GM20431 (cell line): ENCODE results near the gene P2RY6.
"Not testable (repeated sequence)": the region's sequence is repeated elsewhere in the genome, so short reads cannot be mapped to it uniquely, and the experiment has no call there.

Experiments used
- in situ Hi-C: fragments of 300-500 bp; cut with MseI, MboI; formaldehyde crosslinking; loops from one replicate; pipeline ENCODE4 v1.15.0; 2020; ENCODE audit warnings: low sequenced_read_pairs; ENCODE audit not compliant: unreplicated experiment

Gene P2RY6

GRCh38 chr11:73271936-73272679 lies at the start of gene P2RY6:
P2RY6 (plus strand) TSS chr11:73272338; CDS start chr11:73296519, 24,181 bp downstream.
- in situ Hi-C loops = no loop called here

DNA sequence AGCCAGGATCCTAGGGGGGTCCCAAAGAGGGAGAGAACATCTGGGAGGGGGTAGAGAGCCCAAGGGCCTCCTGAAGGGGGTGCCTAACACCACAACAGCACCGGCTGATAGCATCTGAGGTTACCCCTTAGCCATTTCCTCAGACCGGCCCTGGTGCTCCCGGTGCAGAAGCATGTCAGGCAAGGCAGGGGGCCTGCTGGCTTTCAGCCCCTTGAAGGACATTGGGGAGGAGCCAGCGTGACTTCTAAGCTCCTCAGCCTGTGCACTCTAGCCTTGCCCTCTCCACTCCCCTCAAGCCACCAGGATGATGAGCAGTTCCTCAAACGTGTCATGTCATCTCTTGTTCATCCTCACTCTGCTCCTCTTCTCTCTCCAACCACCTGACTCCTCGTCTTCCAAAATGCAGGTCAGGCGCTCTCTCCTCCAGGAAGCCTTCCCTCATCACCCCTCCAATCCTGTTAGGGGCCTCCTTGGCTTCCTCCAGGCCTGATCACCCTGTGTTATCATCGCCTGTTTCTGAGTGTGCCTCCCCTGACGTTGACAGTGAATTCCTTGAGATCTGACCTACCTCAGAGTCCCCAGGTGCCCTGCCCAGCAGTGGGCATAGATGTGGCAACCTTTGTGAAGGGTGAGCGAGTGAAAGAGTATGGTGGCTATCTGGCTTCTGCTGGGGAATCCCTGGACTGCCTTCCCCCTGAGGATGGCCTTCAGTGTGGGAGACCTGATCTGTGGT lies 48.0 kb upstream of the P2RY6 start:
- in situ Hi-C loops = no loop called here

- in situ Hi-C loops = no loop called here
Observed at GRCh38 chr11:73225001-73225686, 47.0 kb upstream of the P2RY6 start.

DNA sequence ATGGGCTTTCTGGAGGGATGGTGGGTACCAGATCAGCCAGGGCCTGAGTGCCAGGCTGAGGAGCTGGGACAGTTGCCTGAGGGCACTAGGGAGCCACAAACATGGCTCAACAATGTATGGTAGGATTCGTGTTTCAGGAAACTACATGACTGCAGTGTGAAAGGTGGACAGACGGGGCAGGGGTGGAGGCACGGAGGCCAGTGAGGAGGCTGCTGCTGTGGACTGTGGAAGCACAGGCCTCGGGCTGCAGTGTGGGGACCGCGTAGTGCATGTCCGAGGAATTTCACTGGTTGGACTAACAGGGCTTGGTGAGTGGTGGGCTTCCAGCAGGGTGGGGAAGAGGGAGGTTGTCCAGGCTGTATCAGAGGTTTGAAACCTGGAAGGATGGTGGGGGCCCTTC lies 46.3 kb upstream of the P2RY6 start:
- in situ Hi-C loops = no loop called here

- in situ Hi-C loops = no loop called here
Observed at GRCh38 chr11:73226297-73227006, 45.7 kb upstream of the P2RY6 start.

DNA sequence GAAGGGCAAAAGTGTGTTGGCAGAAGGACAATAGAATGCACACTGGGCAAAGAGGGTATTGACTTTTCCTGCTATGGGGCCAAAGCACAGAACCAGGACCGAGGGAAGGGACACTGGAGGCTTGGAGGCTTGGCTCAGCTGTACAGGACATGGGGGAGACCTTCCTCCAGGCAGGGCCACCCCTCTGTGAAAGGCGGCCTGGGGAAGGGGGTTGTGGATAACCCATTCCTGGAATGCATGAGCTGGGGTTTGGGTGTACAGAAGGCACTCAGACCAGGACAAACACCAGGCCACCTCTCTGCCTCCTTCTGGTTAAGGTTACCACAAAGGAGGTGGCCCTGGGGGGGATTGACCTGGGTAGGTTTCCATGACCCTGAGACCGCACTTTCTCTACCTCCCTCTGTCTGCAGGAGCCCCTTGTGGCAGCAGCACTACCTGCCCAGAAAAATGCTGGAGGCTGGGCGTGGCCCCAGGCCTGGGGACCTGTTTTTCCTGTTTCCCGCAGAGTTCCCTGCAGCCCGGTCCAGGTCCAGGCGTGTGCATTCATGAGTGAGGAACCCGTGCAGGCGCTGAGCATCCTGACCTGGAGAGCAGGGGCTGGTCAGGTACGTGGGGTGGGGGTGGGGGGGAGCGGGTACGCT lies 44.4 kb upstream of the P2RY6 start:
- in situ Hi-C loops = no loop called here

- in situ Hi-C loops = no loop called here
Observed at GRCh38 chr11:73228268-73229134, 43.6 kb upstream of the P2RY6 start.

DNA sequence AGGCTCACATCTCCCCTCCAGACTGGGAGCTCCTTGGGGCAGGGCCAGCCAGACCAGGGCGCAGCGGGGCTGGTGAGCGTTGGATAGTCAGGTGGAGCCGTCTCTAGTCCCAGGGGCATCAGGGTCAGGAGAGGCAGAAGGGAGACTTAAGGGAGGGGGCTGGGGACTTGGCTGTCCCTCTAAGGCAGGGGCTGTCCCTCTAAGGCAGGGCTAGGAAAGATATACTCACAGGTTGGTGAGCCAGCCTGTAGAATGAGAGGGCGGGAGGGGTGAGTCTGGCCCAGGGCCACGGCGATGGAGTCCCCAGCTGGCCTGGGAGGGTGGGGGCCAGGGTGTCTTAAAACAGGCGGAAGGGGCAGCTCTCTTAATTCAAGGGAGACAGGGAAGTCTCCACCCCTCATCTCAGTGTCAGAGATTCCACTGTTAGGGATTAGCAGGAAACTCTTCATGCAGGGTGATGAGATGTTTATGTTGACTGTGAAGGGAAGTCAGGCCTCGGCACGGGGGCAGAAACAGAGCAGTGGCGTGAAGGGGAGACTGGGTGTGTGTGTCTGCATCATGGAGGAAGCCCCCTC lies 42.7 kb upstream of the P2RY6 start:
- in situ Hi-C loops = no loop called here

GRCh38 chr11:73229896-73230875 lies 42.0 kb upstream of the P2RY6 start:
- in situ Hi-C loops = no loop called here

DNA sequence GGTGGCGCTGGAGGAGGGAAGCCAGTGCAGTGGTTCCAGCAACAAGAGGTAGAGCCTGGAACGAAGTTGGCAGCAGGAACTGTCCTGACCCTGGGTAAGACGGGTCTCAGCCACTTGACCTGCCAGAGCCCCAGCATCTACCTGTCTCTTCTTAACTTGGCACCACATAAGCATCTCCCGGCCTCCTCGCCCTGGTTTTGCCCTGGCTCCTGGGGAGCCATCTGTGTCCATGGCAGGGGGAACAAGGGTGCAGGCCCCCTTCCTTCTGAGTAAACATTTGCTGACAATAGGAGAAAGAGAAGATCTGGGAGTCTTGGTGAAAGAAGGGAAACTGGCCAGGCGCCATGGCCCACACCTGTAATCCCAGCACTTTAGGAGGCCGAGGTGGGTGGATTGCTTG lies 41.2 kb upstream of the P2RY6 start:
- in situ Hi-C loops = no loop called here

DNA sequence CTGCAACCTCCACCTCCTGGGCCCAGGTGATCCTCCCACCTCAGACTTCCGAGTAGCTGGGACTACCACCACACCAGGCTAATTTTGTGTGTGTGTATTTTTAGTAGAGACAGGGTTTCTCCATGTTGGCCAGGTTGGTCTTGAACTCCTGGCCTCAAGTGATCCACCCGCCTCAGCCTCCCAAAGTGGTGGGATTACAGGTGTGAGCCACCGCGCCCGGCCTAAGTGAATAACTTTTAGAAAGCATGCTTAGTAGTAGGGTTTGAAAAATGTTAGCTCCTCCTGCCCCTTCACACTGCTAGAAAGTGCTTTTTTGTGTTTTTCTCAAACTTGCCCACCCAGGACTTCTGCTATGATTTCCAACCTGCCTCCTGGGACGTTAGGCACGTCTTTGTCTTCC lies 39.7 kb upstream of the P2RY6 start:
- in situ Hi-C loops = not testable (repeated sequence)

DNA sequence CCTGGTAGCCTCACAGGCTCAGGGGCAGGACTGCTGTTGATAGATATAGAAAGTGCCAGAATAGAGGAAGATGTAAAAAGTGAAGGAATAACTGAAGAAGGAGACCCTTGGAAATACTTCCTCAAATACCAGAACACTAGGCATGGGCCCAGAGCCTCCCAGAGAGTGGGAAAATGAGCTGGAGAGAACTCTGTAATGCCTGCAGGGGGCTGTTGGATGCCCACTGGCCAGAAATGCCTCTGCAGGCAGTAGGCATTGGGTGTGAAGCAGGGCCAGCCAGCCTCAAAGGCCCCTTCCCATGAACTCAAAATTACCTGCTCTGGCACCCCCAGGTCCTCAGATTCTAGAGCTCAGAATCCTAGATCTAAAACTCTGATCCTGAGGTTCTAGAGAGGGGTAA lies 38.9 kb upstream of the P2RY6 start:
- in situ Hi-C loops = no loop called here

GRCh38 chr11:73233692-73234470 lies 38.3 kb upstream of the P2RY6 start:
- in situ Hi-C loops = no loop called here

DNA sequence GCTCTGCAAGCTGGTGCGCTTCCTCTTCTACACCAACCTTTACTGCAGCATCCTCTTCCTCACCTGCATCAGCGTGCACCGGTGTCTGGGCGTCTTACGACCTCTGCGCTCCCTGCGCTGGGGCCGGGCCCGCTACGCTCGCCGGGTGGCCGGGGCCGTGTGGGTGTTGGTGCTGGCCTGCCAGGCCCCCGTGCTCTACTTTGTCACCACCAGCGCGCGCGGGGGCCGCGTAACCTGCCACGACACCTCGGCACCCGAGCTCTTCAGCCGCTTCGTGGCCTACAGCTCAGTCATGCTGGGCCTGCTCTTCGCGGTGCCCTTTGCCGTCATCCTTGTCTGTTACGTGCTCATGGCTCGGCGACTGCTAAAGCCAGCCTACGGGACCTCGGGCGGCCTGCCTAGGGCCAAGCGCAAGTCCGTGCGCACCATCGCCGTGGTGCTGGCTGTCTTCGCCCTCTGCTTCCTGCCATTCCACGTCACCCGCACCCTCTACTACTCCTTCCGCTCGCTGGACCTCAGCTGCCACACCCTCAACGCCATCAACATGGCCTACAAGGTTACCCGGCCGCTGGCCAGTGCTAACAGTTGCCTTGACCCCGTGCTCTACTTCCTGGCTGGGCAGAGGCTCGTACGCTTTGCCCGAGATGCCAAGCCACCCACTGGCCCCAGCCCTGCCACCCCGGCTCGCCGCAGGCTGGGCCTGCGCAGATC lies 37.5 kb upstream of the P2RY6 start:
- in situ Hi-C loops = no loop called here

DNA sequence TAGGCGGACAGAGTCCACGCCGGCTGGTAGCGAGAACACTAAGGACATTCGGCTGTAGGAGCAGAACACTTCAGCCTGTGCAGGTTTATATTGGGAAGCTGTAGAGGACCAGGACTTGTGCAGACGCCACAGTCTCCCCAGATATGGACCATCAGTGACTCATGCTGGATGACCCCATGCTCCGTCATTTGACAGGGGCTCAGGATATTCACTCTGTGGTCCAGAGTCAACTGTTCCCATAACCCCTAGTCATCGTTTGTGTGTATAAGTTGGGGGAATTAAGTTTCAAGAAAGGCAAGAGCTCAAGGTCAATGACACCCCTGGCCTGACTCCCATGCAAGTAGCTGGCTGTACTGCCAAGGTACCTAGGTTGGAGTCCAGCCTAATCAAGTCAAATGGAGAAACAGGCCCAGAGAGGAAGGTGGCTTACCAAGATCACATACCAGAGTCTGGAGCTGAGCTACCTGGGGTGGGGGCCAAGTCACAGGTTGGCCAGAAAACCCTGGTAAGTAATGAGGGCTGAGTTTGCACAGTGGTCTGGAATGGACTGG lies 36.8 kb upstream of the P2RY6 start:
- in situ Hi-C loops = no loop called here

GRCh38 chr11:73236205-73236765 lies 35.9 kb upstream of the P2RY6 start:
- in situ Hi-C loops = no loop called here
